Activated CD4-positive, alpha-beta memory T cell treated with anti-CD3 and anti-CD28 coated beads, Interleukin-2, amount 10 ng/mL, durations not matched to agents 7 days and 5 days (primary cell): Measurements from ENCODE around the gene GMIP. TPM values are rescaled to one million over a fixed set of nuclear protein-coding genes. Genes with fewer than 3 reads are reported as not detected.

Experiments
- CTCF ChIA-PET: fragments of 350-600 bp; sonication (Branson Sonifier 250); formaldehyde crosslinking; loops from one replicate; lab custom pipeline; 2021; ENCODE audit warnings: antibody characterized with exemption, inconsistent platforms; lab: Charles Lee
- POLR2A ChIA-PET: fragments of 350-600 bp; sonication (Branson Sonifier 250); formaldehyde crosslinking; loops from one replicate; lab custom pipeline; 2021; ENCODE audit warnings: antibody characterized with exemption; lab: Charles Lee
- DNase-seq: peaks from one replicate; pipeline ENCODE4 v3.0.0-alpha.2; 2020
- H3K27ac Mint-ChIP-seq: one replicate; pipeline ENCODE4 v1.8.0; 2021; ENCODE audit warnings: mild to moderate bottlenecking, mixed read lengths
- H3K27me3 Mint-ChIP-seq: one replicate; pipeline ENCODE4 v1.8.0; 2021; ENCODE audit warnings: mixed read lengths
- H3K36me3 Mint-ChIP-seq: one replicate; pipeline ENCODE4 v1.8.0; 2021; ENCODE audit warnings: low read depth, mixed read lengths
- H3K4me1 Mint-ChIP-seq: one replicate; pipeline ENCODE4 v1.8.0; 2021; ENCODE audit warnings: mixed read lengths
- H3K4me3 Mint-ChIP-seq: one replicate; pipeline ENCODE4 v1.8.0; 2021; ENCODE audit warnings: mild to moderate bottlenecking, mixed read lengths
- H3K9me3 Mint-ChIP-seq: one replicate; pipeline ENCODE4 v1.8.0; 2021; ENCODE audit warnings: mixed read lengths
- total RNA-seq, 2 experiments: library from RNA; stranded (reverse); gene quantifications; one replicate each; pipeline ENCODE4 v1.2.3, GENCODE V29; 2021

Gene GMIP
- total RNA-seq, 2 experiments from 2014 or later: 111 to 112 TPM

- POLR2A ChIA-PET: interaction anchor here (0.7 to 11.6 kb wide), 8 partner anchors 8 to 82 kb away, joined by 3 to 118 read pairs (median 8); partner anchors contain the start of genes ATP13A1, LPAR2, NDUFA13 and PBX4
- Mint-ChIP-seq H3K4me1 (peaks cover 81% of the 10 kb centered on the region), H3K27me3 (no peaks in the 10 kb centered on the region), H3K36me3 (peaks cover 50% of the 10 kb centered on the region), H3K4me3 (peak overlapping the region; percentile 69), H3K27ac (peak overlapping the region; percentile 95), H3K9me3 (no peaks in the 10 kb centered on the region)
- peak; percentile 73 for DNase-seq
- CTCF ChIA-PET: interaction anchor here (0.6 to 1.2 kb wide), 2 partner anchors 8 to 66 kb away, joined by 4 read pairs; no protein-coding TSS in a partner anchor
Measured at GRCh38 chr19:19597809-19598306, 45.6 kb downstream of the GMIP start.

- ChIA-PET POLR2A (interaction anchor here (1.0 kb wide), 1 partner anchor 32 kb away, joined by 5 read pairs; no protein-coding TSS in a partner anchor), CTCF (no interaction called here)
- no peaks in the 10 kb centered on the region for H3K27me3 Mint-ChIP-seq
- peaks cover 54% of the 10 kb centered on the region for H3K36me3 Mint-ChIP-seq
- H3K27ac Mint-ChIP-seq: peak overlapping the region; percentile 77
- no peaks in the 10 kb centered on the region for H3K9me3 Mint-ChIP-seq
- H3K4me3 Mint-ChIP-seq: no peak overlapping the region
- no peak for DNase-seq
- peaks cover 80% of the 10 kb centered on the region for H3K4me1 Mint-ChIP-seq
Measured at GRCh38 chr19:19595171-19595701, 48.2 kb downstream of the GMIP start.

- CTCF ChIA-PET: interaction anchor here (1.1 kb wide), 1 partner anchor 11 kb away, joined by 3 read pairs; no protein-coding TSS in a partner anchor
- no peak for DNase-seq
- H3K36me3 Mint-ChIP-seq: peaks cover 59% of the 10 kb centered on the region
- H3K4me3 Mint-ChIP-seq: no peak overlapping the region
- peak overlapping the region; percentile 68 for H3K27ac Mint-ChIP-seq
- H3K27me3 Mint-ChIP-seq: no peaks in the 10 kb centered on the region
- POLR2A ChIA-PET: interaction anchor here (0.6 to 1.3 kb wide), 3 partner anchors 18 to 74 kb away, joined by 3 to 5 read pairs (median 3); partner anchors contain the start of gene ZNF101
- H3K4me1 Mint-ChIP-seq: peaks cover 83% of the 10 kb centered on the region
- no peaks in the 10 kb centered on the region for H3K9me3 Mint-ChIP-seq
Measured at GRCh38 chr19:19594381-19594780, 49.1 kb downstream of the GMIP start.

- Mint-ChIP-seq H3K9me3 (no peaks in the 10 kb centered on the region), H3K36me3 (peaks cover 65% of the 10 kb centered on the region), H3K4me1 (peaks cover 83% of the 10 kb centered on the region), H3K27me3 (no peaks in the 10 kb centered on the region), H3K27ac (peak overlapping the region; percentile 93), H3K4me3 (no peak overlapping the region)
- POLR2A ChIA-PET: interaction anchor here (0.6 to 5.1 kb wide), 4 partner anchors 13 to 70 kb away, joined by 3 to 76 read pairs (median 18); partner anchors contain the start of gene PBX4
- DNase-seq: no peak
- CTCF ChIA-PET: interaction anchor here (2.3 kb wide), 1 partner anchor 13 kb away, joined by 8 read pairs; no protein-coding TSS in a partner anchor
Measured at GRCh38 chr19:19592690-19593089, 50.8 kb downstream of the GMIP start.

- no peaks in the 10 kb centered on the region for H3K9me3 Mint-ChIP-seq
- peaks cover 64% of the 10 kb centered on the region for H3K36me3 Mint-ChIP-seq
- no peaks in the 10 kb centered on the region for H3K27me3 Mint-ChIP-seq
- POLR2A ChIA-PET: interaction anchor here (0.7 to 5.1 kb wide), 12 partner anchors 8 to 275 kb away, joined by 3 to 76 read pairs (median 6); partner anchors contain the start of genes ATP13A1, GMIP, LPAR2 and NDUFA13
- CTCF ChIA-PET: interaction anchor here (1.1 to 3.1 kb wide), 5 partner anchors 11 to 59 kb away, joined by 3 to 14 read pairs (median 9); no protein-coding TSS in a partner anchor
- peak overlapping the region; percentile 93 for H3K27ac Mint-ChIP-seq
- peaks cover 80% of the 10 kb centered on the region for H3K4me1 Mint-ChIP-seq
- peak; percentile 80 for DNase-seq
- H3K4me3 Mint-ChIP-seq: peak overlapping the region; percentile 43
Measured at GRCh38 chr19:19591133-19591825, 52.2 kb downstream of the GMIP start.

- Mint-ChIP-seq H3K36me3 (peaks cover 59% of the 10 kb centered on the region), H3K4me1 (peaks cover 70% of the 10 kb centered on the region), H3K9me3 (no peaks in the 10 kb centered on the region), H3K4me3 (no peak overlapping the region), H3K27me3 (no peaks in the 10 kb centered on the region), H3K27ac (peak overlapping the region; percentile 93)
- POLR2A ChIA-PET: interaction anchor here (1.1 to 5.1 kb wide), 9 partner anchors 9 to 80 kb away, joined by 3 to 76 read pairs (median 7); partner anchors contain the start of genes LPAR2 and ZNF101
- no peak for DNase-seq
- CTCF ChIA-PET: no interaction called here
Measured at GRCh38 chr19:19588546-19588945, 54.9 kb downstream of the GMIP start.

- peak overlapping the region; percentile 93 for H3K27ac Mint-ChIP-seq
- ChIA-PET CTCF (no interaction called here), POLR2A (interaction anchor here (1.1 to 5.1 kb wide), 8 partner anchors 12 to 81 kb away, joined by 3 to 76 read pairs (median 4); partner anchors contain the start of genes LPAR2 and ZNF101)
- H3K9me3 Mint-ChIP-seq: no peaks in the 10 kb centered on the region
- no peaks in the 10 kb centered on the region for H3K27me3 Mint-ChIP-seq
- H3K4me1 Mint-ChIP-seq: peaks cover 67% of the 10 kb centered on the region
- H3K4me3 Mint-ChIP-seq: no peak overlapping the region
- H3K36me3 Mint-ChIP-seq: peaks cover 56% of the 10 kb centered on the region
- no peak for DNase-seq
Measured at GRCh38 chr19:19587771-19588170, 55.7 kb downstream of the GMIP start.

- H3K4me3 Mint-ChIP-seq: no peak overlapping the region
- peaks cover 60% of the 10 kb centered on the region for H3K4me1 Mint-ChIP-seq
- no peak for DNase-seq
- POLR2A ChIA-PET: interaction anchor here (1.5 kb wide), 1 partner anchor 18 kb away, joined by 5 read pairs; no protein-coding TSS in a partner anchor
- H3K27me3 Mint-ChIP-seq: no peaks in the 10 kb centered on the region
- no peak overlapping the region for H3K27ac Mint-ChIP-seq
- H3K36me3 Mint-ChIP-seq: peaks cover 57% of the 10 kb centered on the region
- no peaks in the 10 kb centered on the region for H3K9me3 Mint-ChIP-seq
- CTCF ChIA-PET: interaction anchor here (0.7 to 1.7 kb wide), 2 partner anchors 30 to 219 kb away, joined by 5 to 6 read pairs; no protein-coding TSS in a partner anchor
Measured at GRCh38 chr19:19584356-19584755, 59.1 kb downstream of the GMIP start.

GRCh38 chr19:19582471-19582870, 61.0 kb downstream of the GMIP start:
- Mint-ChIP-seq H3K27ac (peak overlapping the region; percentile 61), H3K36me3 (peaks cover 44% of the 10 kb centered on the region), H3K4me1 (peaks cover 42% of the 10 kb centered on the region), H3K27me3 (no peaks in the 10 kb centered on the region), H3K9me3 (no peaks in the 10 kb centered on the region), H3K4me3 (no peak overlapping the region)
- DNase-seq: no peak
- POLR2A ChIA-PET: interaction anchor here (0.8 to 1.5 kb wide), 3 partner anchors 16 to 67 kb away, joined by 3 read pairs; partner anchors contain the start of gene TSSK6
- CTCF ChIA-PET: no interaction called here

GRCh38 chr19:19581391-19581790, 62.1 kb downstream of the GMIP start:
- no peak overlapping the region for H3K4me3 Mint-ChIP-seq
- H3K27me3 Mint-ChIP-seq: no peaks in the 10 kb centered on the region
- peaks cover 42% of the 10 kb centered on the region for H3K36me3 Mint-ChIP-seq
- peaks cover 39% of the 10 kb centered on the region for H3K4me1 Mint-ChIP-seq
- no peaks in the 10 kb centered on the region for H3K9me3 Mint-ChIP-seq
- DNase-seq: no peak
- CTCF ChIA-PET: no interaction called here
- peak overlapping the region; percentile 60 for H3K27ac Mint-ChIP-seq
- POLR2A ChIA-PET: interaction anchor here (0.9 kb wide), 1 partner anchor 9 kb away, joined by 3 read pairs; no protein-coding TSS in a partner anchor

GRCh38 chr19:19580418-19580817, 63.0 kb downstream of the GMIP start:
- peaks cover 34% of the 10 kb centered on the region for H3K4me1 Mint-ChIP-seq
- POLR2A ChIA-PET: interaction anchor here (1.0 to 2.6 kb wide), 4 partner anchors 9 to 88 kb away, joined by 3 to 7 read pairs (median 4); partner anchors contain the start of gene ZNF101
- peaks cover 42% of the 10 kb centered on the region for H3K36me3 Mint-ChIP-seq
- H3K9me3 Mint-ChIP-seq: no peaks in the 10 kb centered on the region
- H3K27ac Mint-ChIP-seq: no peak overlapping the region
- CTCF ChIA-PET: no interaction called here
- H3K27me3 Mint-ChIP-seq: no peaks in the 10 kb centered on the region
- H3K4me3 Mint-ChIP-seq: no peak overlapping the region
- DNase-seq: no peak
